ENCODE results near the gene TMEM273.

TMEM273 gene

DNA sequence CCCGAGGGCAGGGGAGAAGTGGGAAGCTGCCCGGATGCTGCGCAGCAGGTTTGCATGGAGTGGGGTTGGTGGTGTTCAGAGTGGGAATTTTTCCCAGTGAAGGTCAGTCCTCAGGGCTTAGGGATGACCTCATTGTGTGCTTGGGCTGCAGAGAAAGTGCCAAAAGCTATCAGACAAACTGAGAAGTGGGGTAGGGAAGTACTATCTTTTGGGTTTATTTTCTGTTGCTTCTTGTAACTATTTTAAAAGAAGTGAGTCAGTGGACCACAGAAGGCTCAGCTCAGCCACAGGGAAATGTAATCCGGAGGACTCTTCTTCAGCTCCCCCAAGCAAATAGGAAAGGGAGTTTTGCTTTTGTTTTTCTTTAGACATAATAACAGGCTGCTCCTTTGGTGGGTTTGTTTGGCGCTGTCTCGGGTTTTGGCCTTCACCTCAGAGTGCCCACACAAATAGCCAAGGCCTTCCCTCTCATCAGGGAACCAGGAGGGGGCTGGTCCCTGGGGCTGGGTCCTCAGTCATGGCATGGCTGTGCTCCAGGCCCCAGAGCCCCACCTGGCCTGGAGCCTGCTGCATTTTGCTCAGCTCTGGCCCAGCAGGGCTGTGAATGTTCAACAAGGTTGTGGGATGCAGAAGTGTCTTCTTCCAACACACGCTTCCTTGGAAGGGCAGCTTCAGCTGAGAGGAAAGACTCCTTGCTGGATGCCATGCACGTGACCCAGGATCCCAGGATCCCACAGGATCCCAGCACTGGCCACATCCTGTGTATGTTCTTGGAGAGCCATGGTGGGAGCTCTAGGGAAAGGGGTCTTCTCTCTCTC is 49.0 kb downstream of the TMEM273 start:
- no peak for DNase-seq

GRCh38 chr10:49138361-49138891 is 49.8 kb downstream of the TMEM273 start:
- no peak for DNase-seq

DNA sequence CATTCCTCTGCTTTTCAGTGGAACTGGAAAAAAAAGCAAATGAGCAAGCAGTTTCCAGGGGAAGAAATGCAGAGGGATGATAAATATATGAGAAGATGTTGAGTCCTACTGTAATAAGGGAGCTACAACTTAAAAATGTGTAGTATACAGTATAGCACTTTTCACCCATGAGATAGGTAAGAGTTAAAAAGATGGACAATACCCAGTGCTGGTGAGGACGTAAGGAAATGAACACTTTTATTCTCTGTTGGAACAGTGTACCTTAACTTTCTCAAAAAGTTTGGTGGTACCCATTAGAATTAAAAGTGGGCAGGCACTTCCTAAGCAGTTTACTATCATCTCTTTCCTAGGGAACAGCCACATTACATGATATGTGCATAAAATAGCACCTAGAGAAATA is 51.7 kb downstream of the TMEM273 start:
- no peak for DNase-seq

- no peak for DNase-seq
Observed at GRCh38 chr10:49135575-49136313, 52.4 kb downstream of the TMEM273 start.

DNA sequence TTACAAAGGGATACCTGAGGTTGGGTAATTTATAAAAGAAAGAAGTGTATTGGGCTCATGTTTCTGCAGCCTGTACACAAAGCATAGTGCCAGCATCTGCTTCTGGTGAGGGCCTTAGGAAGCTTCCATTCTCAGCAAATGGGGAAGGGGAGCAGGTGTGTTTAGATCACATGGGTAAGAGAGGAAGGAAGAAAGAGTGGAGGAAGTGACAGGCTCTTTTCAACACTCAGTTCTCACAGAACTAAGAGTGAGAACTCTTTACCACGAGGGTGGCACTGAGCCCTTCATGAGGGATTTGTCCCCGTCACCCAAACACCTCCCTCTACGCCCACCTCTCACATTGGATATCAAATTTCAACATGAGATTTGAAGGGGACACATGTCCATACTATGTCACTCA is 53.9 kb downstream of the TMEM273 start:
- DNase-seq, result no peak

DNA sequence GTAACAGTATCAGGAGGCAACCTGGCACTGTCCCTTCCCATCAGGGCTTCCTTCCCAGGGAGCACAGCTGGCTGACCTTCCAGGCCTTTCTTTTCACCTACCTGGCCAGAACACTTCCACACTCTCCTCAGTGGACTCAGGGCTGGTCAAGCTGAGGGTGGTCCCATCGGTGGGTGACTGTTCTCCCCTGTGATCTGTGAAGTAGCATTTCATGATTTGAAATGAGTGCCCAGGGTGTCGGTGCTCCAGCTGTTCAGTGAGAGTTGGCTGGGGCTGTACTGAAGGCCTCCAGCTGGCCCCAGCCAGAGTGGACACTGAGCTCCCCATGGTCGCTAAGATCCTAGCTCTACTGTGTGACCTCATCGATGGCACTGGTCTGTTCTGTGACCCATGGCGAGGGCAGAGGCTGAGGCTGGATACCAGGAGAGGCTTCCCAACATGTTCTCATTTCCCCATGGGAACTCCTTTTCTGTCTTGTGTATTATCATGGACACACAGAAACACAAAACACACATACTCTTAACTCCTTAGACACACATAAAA is 54.4 kb downstream of the TMEM273 start, which contains the start of gene FAM170B:
TSS of gene FAM170B (minus strand) at position 316 of the 543 bp plus-strand sequence. CDS start at position 213, 103 bp downstream.
- DNase-seq, result no peak

- no peak for DNase-seq
Observed at GRCh38 chr10:49132362-49132737, 55.8 kb downstream of the TMEM273 start.

GRCh38 chr10:49131507-49132361 is 56.5 kb downstream of the TMEM273 start:
- no peak for DNase-seq

- DNase-seq, result no peak
Observed at GRCh38 chr10:49129376-49129775, 58.8 kb downstream of the TMEM273 start.

DNA sequence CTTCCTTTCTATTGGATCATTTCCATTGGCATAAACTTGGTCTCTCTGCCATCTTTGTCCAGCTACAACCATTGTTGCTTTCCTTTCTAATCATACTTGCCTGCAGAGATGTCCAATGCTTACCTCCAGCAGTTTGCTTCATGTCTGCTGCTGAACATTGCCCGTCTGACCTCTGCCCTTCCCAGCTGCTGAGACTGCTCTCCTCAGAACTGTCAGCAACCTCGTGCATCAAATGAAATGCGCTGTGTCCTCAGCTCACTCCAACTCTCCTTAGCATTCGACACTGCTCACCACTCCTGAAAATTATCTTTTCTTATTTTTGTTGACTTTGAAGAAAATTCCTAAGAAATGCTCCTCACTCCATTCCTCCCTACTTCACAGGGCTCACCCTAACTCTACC is 59.3 kb downstream of the TMEM273 start:
- no peak for DNase-seq

- DNase-seq, result no peak
Observed at GRCh38 chr10:49123981-49124950, 63.9 kb downstream of the TMEM273 start.

GRCh38 chr10:49120911-49121310 is 67.3 kb downstream of the TMEM273 start:
- DNase-seq, result no peak

DNA sequence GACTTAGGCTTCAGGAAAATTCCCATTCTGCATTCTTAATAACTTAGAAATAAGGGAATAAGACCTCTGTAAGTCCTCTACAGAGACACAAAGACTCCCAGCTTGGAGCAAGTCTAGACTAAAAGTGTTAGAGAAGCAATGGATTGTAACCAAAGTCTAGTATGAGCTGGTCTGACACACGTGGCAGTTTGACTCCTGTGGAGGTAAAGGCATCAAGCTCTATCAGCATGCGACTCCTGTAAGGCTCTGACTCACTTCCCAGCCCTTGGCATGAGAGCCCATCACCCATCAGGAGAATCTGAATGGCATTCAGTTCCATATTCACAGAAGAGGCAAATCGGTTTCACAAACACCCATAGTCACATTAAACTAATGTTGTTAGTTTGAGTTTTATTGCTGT is 68.4 kb downstream of the TMEM273 start:
- no peak for DNase-seq

- DNase-seq, result no peak
Observed at GRCh38 chr10:49118430-49119074, 69.6 kb downstream of the TMEM273 start.

DNA sequence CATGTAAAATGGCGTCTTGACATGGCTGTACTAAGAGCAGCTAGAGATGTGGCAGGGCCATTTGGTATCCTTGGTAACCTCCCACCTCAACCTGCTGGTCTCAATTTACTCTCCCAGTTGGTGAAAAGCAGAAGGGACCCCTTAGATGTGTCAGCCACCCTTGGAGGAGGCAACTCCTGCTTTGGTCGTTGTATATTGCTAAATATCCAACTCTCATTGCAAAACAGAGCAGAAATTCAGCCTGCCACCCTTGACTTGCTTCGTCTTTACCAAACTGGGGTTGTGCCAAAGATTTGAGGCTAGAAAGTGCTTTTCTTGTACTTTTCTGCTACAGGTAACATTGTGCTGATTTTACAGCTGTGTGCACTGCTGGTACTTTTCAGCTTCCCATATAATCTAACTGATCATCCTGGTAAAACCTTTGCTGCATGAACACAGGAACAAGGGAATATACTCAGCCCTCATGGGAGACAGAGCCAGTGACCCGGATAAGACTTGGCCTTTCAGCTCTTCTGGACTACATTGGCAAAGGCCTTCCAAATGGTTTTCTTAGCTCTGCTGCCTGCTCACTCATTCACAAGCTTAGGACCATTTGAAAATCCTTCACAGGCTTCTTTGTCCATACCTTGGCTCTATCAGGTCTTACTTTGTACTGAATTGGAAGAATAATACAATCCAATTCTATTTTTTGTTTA is 70.7 kb downstream of the TMEM273 start:
- DNase-seq, result no peak

DNA sequence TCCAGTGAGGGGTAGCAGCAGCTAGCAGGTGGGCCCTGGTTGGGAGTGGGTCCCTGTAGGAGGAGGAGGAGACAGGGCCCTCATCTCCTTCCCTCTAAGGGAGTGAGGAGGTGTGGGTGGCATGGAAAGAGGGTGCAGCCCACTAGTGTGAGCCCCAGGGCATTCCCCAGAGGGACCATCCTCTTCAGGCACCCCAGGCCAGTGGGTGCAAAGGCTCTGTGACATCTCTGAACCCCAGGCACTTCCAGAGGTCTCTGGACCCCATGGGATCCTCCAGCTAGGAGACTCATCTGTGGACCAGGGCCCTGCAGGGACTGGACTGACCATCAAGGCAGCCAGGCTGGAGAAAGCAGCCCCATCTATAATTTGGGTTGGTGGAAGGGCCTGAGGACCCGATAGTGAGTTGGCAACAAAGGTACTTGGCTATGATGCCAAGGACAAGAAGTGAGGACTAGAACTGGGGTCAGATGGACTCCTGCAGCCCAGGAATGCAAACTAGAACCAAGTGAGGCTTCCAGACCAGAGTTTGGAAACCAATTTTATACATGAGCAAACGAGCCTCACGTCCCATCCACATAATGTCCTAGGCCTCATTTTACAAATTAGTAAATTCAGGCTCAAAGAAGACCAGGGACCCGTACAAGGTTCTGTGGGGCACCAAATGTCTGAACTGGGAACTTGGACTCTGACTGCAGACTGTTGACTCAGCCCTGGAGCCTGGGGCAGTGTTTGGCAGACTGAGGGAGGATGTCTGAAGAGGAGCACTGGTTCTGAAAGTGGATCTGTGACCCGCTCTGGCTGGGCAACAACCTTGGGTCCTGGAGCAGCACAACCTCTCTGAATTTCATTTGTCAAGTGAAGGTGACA is 71.4 kb downstream of the TMEM273 start:
- no peak for DNase-seq

DNA sequence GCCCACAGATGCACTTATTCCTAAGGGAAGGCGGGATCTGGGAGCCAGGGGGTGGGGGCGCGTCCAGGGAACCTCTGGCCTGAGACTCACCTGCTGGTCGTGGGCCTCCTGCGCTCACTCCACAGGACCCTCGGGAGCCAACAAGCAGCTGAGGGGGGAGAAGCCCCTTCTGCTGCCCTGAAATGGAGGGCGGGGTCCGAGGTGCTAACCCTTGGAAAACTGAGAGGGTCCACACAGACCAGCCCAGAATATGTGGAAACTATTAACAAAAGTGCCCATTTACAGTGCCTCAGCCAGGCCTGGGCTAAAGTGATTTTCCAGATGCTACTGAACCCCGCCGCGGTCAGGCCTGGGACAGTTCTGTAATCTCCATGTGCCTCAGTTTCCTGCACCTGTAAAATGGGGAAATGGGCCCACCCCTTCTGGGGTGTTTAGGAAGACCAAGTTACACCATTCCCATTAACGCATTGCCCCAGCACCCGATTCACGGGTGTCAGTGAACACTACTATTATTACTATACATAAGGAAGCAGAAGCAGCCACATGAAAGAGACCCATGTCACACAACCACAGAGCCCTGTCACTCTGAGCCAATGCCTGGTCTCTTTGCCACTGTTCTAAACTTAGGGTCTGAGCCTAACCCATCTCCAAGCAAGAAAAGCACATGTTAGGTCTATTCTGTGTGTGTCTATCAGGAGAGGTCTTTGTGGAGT is 72.2 kb downstream of the TMEM273 start:
- DNase-seq, result no peak

DNA sequence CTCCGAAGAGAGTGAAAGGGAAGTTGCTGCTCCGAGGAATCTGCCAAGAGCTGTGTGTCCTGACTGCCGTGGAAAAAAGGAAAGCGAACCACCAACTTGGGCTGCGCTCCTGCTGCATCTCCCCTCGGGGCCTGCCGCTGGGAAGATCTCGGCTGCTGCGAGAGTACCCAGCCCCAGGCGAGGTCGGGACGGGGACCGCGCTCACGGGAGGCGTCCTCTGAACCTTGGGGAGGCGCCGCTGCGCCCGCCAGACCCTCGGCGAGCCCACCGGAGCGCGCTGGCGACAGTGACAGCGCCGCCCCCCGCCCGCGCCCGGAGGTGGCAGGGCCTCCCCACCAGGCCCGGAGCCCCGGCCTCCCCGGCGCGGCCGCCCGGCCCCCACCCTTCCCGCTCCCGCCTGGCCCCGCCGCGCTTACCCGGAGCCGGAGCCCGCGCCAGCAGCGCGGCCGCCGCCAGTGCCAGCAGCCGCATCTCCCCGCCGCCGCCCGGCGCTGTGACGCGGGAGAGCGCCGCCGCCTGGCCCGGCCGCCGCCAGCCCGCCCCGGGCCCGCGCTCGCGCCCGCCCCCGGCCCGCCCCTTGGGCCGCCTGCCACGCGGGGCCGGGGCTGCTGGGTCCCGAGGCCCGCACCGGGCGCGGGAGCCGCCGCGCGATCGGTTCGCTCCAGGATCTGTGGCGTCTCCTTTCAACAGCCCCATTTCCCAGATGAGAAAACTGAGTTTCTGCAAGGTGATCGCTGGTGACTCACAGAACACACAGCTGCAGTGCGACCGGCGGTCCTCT is 73.0 kb downstream of the TMEM273 start, which contains the start of gene VSTM4:
TSS of gene VSTM4 (minus strand) at position 508 of the 781 bp plus-strand sequence. CDS start at position 471, 37 bp downstream.
- DNase-seq, result no peak

Data from GDM1 (cell line).